ENCODE data around the gene SERPINA5. TPM values are rescaled to one million over a fixed set of nuclear protein-coding genes. Genes with fewer than 3 reads are reported as not detected.

Gene SERPINA5
- total and polyA plus RNA-seq, 8 donors: 52.3 to 139 (median 96.0) TPM

- Histone ChIP-seq H3K9me3 (no peaks in the 10 kb centered on the region), H3K27ac (no peak overlapping the region), H3K4me3 (no peak overlapping the region), H3K4me1 (peaks cover 10 to 25% (median 20%) of the 10 kb centered on the region in 3 donors), H3K27me3 (no peaks in the 10 kb centered on the region), H3K36me3 (peaks cover 0 to 8% (median 0%) of the 10 kb centered on the region in 3 donors)
- ATAC-seq (no peak), FAIRE-seq (no peak), DNase-seq (no peak)
- intact Hi-C loops (cut with DNase I): no loop called here
- no peak for TF ChIP-seq CTCF (IDR thresholded peaks at IDR 0.05)
Measured at GRCh38 chr14:94592457-94592856, 11.2 kb downstream of the SERPINA5 start.

DNA sequence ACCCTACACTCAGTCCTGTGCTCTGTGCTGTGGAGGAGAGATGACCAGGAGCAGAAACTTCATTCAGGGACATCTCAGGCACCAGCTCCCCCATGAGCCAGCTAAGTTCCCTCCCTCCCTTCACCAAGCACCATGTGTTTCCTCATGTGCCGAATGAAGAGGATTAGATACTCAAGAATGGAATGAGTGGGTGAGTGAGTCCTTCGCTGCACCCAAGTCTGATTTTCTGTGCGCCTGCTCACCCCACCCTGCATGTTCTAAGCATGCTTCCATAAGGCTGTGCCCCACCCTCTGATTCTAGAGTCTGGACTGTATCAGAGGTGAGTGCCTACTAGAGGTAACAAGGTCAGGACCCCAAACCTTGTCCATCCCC, 12.1 kb downstream of the SERPINA5 start:
- no peak overlapping the region for H3K4me3 ChIP-seq
- H3K27me3 ChIP-seq: no peaks in the 10 kb centered on the region
- FAIRE-seq (no peak), ATAC-seq (peak in 1 of 4 donors; percentile 20), DNase-seq (no peak)
- intact Hi-C loops (cut with DNase I): no loop called here
- H3K36me3 ChIP-seq: peaks cover 0 to 8% (median 0%) of the 10 kb centered on the region in 3 donors
- no peaks in the 10 kb centered on the region for H3K9me3 ChIP-seq
- WGBS, 2 donors: 77 to 83% methylated on average over 3 of the region's 3 CpGs
- no peak for TF ChIP-seq CTCF (IDR thresholded peaks at IDR 0.05)
- H3K4me1 ChIP-seq: peaks cover 19 to 34% (median 29%) of the 10 kb centered on the region in 3 donors
- peak overlapping the region in 2 of 4 donors; percentile 37 to 48 for H3K27ac ChIP-seq

DNA sequence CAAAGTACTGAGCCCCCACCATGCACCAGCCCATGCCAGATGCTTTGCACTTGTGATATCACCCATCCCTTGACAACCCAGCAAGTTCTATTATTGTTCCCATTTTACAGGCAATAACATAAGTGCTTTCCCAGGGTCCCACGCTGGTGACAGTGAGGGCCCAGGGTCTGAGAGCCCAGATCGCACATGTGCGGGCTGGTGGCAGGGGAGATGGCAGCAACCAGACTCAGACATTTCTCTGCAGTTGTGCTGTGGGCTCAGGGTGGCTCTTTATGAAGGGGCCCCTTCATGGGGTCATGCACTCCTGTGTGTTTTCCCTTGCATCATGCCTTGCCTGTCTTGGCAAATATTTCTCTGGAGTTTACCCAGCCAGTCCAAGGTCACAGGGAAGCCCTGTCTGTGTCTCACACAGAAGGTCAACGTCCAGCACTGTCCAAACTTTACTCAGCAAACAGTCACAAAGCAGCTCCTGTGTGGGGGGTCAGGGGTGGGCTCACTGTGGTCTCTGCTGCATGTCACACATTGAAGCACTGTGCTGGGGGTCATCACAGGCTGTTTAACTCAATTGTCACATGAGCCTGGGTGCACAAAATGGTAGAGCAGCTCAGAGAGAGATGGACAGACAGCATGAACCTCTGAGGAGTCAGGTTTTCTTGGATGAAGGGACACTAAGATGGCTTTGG, 12.7 kb downstream of the SERPINA5 start:
- DNase-seq (peak in 1 of 6 donors; percentile 48), FAIRE-seq (no peak), ATAC-seq (peak; percentile 14 to 72 (median 44))
- H3K4me3 ChIP-seq: no peak overlapping the region
- H3K36me3 ChIP-seq: peaks cover 0 to 8% (median 0%) of the 10 kb centered on the region in 3 donors
- intact Hi-C loops (cut with DNase I): no loop called here
- H3K9me3 ChIP-seq: no peaks in the 10 kb centered on the region
- H3K27me3 ChIP-seq: no peaks in the 10 kb centered on the region
- WGBS, 2 donors: 70 to 75% methylated on average over 4 of the region's 4 CpGs
- peak overlapping the region in 2 of 4 donors; percentile 37 to 48 for H3K27ac ChIP-seq
- H3K4me1 ChIP-seq: peaks cover 23 to 38% (median 34%) of the 10 kb centered on the region in 3 donors
- no peak for TF ChIP-seq CTCF (IDR thresholded peaks at IDR 0.05)

GRCh38 chr14:94594441-94594840, 13.2 kb downstream of the SERPINA5 start:
- H3K4me3 ChIP-seq: no peak overlapping the region
- H3K27me3 ChIP-seq: no peaks in the 10 kb centered on the region
- 91 to 94% methylated on average over 7 of the region's 7 CpGs for WGBS, 2 donors
- intact Hi-C loops (cut with DNase I): no loop called here
- no peak for FAIRE-seq
- DNase-seq: no peak
- H3K9me3 ChIP-seq: no peaks in the 10 kb centered on the region
- H3K27ac ChIP-seq: peak overlapping the region in 2 of 4 donors; percentile 37 to 48
- TF ChIP-seq CTCF (IDR thresholded peaks at IDR 0.05): no peak
- peaks cover 0 to 8% (median 0%) of the 10 kb centered on the region in 3 donors for H3K36me3 ChIP-seq
- peaks cover 23 to 40% (median 36%) of the 10 kb centered on the region in 3 donors for H3K4me1 ChIP-seq
- ATAC-seq: no peak

DNA sequence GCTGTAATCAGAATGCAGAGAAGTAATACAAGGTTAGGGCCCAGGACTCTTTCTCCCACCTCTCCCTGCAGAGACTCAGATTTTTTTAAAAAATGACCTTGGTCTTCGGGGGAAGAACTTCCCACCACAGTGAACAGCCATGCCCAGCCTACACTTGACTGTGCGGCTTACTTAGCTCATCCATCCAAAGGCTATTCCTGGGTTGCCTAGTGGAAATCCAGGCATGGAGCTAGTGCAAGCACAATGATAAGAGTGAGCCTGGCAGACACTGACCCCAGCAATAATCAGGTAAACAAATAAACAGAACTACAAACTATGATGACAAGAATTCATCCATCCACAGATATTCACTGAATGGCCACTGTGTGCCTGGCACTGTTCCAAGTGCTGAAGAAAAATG, 14.7 kb downstream of the SERPINA5 start:
- H3K27ac ChIP-seq: no peak overlapping the region
- FAIRE-seq: no peak
- TF ChIP-seq CTCF (IDR thresholded peaks at IDR 0.05): no peak
- H3K9me3 ChIP-seq: no peaks in the 10 kb centered on the region
- H3K27me3 ChIP-seq: no peaks in the 10 kb centered on the region
- peaks cover 0 to 4% (median 0%) of the 10 kb centered on the region in 3 donors for H3K36me3 ChIP-seq
- DNase-seq: no peak
- H3K4me3 ChIP-seq: no peak overlapping the region
- intact Hi-C loops (cut with DNase I): no loop called here
- H3K4me1 ChIP-seq: peaks cover 37 to 52% (median 51%) of the 10 kb centered on the region in 3 donors
- WGBS, 2 donors: 65 to 69% methylated on average over 2 of the region's 2 CpGs
- no peak for ATAC-seq

Data from pancreas (tissue), 10 donors.